Measurements from ENCODE around the gene DERL3.

DNA sequence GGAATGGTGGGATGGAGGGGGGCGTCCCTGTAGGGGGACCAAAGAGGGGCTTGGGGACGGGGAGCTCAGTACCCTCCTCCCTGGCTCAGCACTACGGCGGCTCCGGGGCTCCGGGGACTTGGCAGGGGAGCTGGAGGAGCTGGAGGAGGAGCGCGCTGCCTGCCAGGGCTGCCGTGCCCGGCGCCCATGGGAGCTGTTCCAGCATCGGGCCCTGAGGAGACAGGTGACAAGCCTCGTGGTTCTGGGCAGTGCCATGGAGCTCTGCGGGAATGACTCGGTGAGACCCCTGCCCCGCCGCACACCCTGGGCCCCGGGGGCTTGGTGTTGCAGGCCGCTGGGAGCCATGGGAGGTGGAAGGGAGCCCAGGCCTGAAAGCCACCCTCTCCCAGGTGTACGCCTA lies 43.6 kb upstream of the DERL3 start:
- TF ChIP-seq, protein P1, sequence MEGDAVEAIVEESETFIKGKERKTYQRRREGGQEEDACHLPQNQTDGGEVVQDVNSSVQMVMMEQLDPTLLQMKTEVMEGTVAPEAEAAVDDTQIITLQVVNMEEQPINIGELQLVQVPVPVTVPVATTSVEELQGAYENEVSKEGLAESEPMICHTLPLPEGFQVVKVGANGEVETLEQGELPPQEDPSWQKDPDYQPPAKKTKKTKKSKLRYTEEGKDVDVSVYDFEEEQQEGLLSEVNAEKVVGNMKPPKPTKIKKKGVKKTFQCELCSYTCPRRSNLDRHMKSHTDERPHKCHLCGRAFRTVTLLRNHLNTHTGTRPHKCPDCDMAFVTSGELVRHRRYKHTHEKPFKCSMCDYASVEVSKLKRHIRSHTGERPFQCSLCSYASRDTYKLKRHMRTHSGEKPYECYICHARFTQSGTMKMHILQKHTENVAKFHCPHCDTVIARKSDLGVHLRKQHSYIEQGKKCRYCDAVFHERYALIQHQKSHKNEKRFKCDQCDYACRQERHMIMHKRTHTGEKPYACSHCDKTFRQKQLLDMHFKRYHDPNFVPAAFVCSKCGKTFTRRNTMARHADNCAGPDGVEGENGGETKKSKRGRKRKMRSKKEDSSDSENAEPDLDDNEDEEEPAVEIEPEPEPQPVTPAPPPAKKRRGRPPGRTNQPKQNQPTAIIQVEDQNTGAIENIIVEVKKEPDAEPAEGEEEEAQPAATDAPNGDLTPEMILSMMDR (IDR thresholded peaks at IDR 0.05): no peak
- TF ChIP-seq EP300 (IDR thresholded peaks at IDR 0.05) (no peak), POLR2A (IDR thresholded peaks at IDR 0.05; ENCODE audit: low read depth) (no peak)
